HG03095 (cell line): ENCODE results near the gene RB1.
"Not testable (repeated sequence)": the region's sequence is repeated elsewhere in the genome, so short reads cannot be mapped to it uniquely, and the experiment has no call there.

Experiments used
- ATAC-seq: cut with Tn5 transposase; IDR thresholded peaks from one replicate; pipeline ENCODE4 v1.9.1; 2021; ENCODE audit warnings: moderate library complexity; ENCODE audit not compliant: unreplicated experiment

The RB1 gene

GRCh38 chr13:48297131-48297786, 6.3 kb upstream of the RB1 start:
- ATAC-seq = no peak

GRCh38 chr13:48299591-48299990, 4.0 kb upstream of the RB1 start:
- no peak for ATAC-seq

- peak; percentile 1 for ATAC-seq
These were observed 636 bp upstream of the RB1 start for GRCh38 chr13:48302871-48303358.

GRCh38 chr13:48304143-48304876, 759 bp downstream of the RB1 start:
- ATAC-seq = peak; percentile 72

- ATAC-seq = no peak
These were observed 7.7 kb downstream of the RB1 start for GRCh38 chr13:48311223-48311622.

GRCh38 chr13:48315969-48316650, 12.6 kb downstream of the RB1 start:
- ATAC-seq = no peak

GRCh38 chr13:48316826-48317510, 13.4 kb downstream of the RB1 start:
- ATAC-seq = no peak

- no peak for ATAC-seq
These were observed 14.2 kb downstream of the RB1 start for GRCh38 chr13:48317511-48318376.

- ATAC-seq = no peak
These were observed 14.8 kb downstream of the RB1 start for GRCh38 chr13:48318377-48318811.

- ATAC-seq = no peak
These were observed 15.4 kb downstream of the RB1 start for GRCh38 chr13:48318821-48319511.

GRCh38 chr13:48319531-48320398, 16.2 kb downstream of the RB1 start:
- no peak for ATAC-seq

- no peak for ATAC-seq
These were observed 16.8 kb downstream of the RB1 start for GRCh38 chr13:48320399-48320790.

GRCh38 chr13:48320891-48321510, 17.4 kb downstream of the RB1 start:
- ATAC-seq = no peak

- no peak for ATAC-seq
These were observed 18.7 kb downstream of the RB1 start for GRCh38 chr13:48322294-48322693.

- ATAC-seq = no peak
These were observed 30.4 kb downstream of the RB1 start for GRCh38 chr13:48333976-48334375.

GRCh38 chr13:48334534-48335127, 31.1 kb downstream of the RB1 start:
- no peak for ATAC-seq

- ATAC-seq = not testable (repeated sequence)
These were observed 35.6 kb downstream of the RB1 start for GRCh38 chr13:48339198-48339597.

GRCh38 chr13:48344264-48344663, 40.7 kb downstream of the RB1 start:
- ATAC-seq = no peak
